WERI-Rb-1 (cell line): ENCODE measurements around the gene DPY19L2.
"Not testable (repeated sequence)": the region's sequence is repeated elsewhere in the genome, so short reads cannot be mapped to it uniquely, and the experiment has no call there.

Source experiments
- DNase-seq: peaks from one replicate; pipeline ENCODE4 v3.0.0-alpha.2; 2020
- H3K27ac ChIP-seq: fragments of 250-450 bp; sonication (Bioruptor Pico); 2 replicates; pipeline ENCODE4 v1.5.1; 2020; ENCODE audit warnings: mild to moderate bottlenecking, moderate library complexity
- H3K27me3 ChIP-seq: fragments of 250-450 bp; sonication (Bioruptor Pico); 2 replicates; pipeline ENCODE4 v1.5.1; 2021; ENCODE audit warnings: mild to moderate bottlenecking, low read depth, moderate library complexity; ENCODE audit not compliant: insufficient read depth, severe bottlenecking
- H3K36me3 ChIP-seq: fragments of 250-450 bp; sonication (Bioruptor Pico); 2 replicates; pipeline ENCODE4 v1.5.1; 2020; ENCODE audit warnings: mild to moderate bottlenecking, moderate library complexity
- H3K4me3 ChIP-seq: 2 replicates; pipeline ENCODE4 v1.5.1; 2011; ENCODE audit warnings: low read depth, mild to moderate bottlenecking, control low read depth, low read length
- H3K9me3 ChIP-seq: fragments of 250-450 bp; sonication (Bioruptor Pico); 2 replicates; pipeline ENCODE4 v1.5.1; 2021; ENCODE audit warnings: mild to moderate bottlenecking, moderate library complexity; ENCODE audit not compliant: severe bottlenecking
- TF ChIP-seq, protein P1 (sequence below): IDR thresholded peaks from 2 replicates; pipeline ENCODE4 v1.5.1; 2011; ENCODE audit warnings: low read depth, mild to moderate bottlenecking, control low read depth, inconsistent platforms, low read length

DPY19L2 gene

DNA sequence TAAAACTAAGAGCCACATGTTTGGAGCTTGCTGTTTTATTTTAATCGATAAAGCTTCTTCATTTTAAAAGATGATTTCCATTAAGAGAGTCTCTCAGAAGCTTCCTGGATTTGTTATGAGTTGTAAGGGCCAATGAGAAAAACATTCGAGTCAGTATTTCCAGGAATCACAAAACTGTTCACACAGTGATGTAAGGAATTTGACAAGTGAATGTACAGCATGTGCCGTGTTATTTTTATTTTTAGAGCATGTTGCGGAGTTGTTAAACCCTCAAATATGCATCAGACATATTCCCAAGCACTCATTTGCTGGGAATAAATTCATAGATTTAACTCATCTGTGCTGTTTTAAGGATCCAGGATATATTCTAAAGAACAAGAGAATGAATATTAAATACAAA, 129.6 kb downstream of the DPY19L2 start:
- not testable (repeated sequence) for H3K4me3 ChIP-seq, H3K27ac ChIP-seq, H3K9me3 ChIP-seq, H3K36me3 ChIP-seq, DNase-seq, H3K27me3 ChIP-seq

DNA sequence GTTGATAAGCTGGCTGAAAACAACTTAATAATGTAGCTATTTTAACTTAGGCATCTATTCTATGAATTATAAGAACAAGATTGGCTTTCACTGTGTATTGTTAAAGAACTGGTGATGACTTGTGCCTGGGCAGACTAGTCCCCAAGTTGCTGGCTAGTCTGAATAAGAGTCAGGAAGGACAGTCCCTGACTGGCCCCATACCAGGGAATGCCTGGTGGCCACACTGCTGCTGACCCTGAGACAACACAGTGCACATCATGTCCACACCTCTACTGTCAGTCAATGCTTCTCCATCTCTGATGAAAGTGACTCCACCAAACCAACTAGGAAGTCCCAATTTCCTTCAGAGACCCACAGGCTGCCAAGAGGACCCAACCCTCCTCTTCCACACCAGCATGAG, 130.5 kb downstream of the DPY19L2 start:
- not testable (repeated sequence) for H3K4me3 ChIP-seq, H3K27ac ChIP-seq, H3K27me3 ChIP-seq, H3K36me3 ChIP-seq, H3K9me3 ChIP-seq, DNase-seq

DNA sequence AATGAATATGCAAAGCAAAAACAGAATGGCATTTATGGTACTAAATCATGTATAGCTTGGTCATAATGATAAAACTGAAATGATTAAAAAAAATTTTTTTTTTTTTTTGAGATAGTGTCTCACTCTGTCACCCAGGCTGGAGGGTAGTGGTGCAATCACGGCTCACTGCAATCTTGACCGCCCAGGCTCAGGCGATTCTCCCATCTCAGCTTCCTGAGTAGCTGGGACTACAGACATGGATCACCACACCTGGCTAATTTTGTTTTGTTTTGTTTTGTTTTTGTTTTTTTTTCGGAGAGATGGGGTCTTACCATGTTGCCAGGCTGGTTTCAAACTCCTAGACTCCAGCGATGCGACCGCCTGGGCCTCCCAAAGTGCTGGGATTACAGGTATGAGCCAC, 138.7 kb downstream of the DPY19L2 start:
- H3K27me3 ChIP-seq, H3K4me3 ChIP-seq, H3K9me3 ChIP-seq, H3K36me3 ChIP-seq, DNase-seq, H3K27ac ChIP-seq: not testable (repeated sequence)

DNA sequence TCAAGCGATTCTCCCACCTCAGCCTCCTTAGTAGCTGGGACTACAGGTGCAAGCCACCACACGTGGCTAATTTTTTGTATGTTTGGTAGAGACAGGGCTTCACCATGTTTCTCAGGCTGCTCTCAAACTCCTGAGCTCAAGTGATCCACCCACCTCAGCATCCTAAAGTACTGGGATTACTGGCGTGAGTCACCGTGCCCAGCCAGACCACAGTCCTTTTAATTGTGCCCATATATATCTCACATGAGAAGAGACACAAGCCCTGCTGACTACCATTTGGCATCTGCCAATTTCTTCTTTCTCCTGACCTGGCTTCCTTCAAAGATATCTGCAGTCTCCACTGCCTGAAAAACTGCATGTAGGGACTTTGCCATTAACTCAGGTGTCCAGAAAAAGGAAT, 142.5 kb downstream of the DPY19L2 start:
- H3K36me3 ChIP-seq, result no peaks in the 10 kb centered on the region
- TF ChIP-seq, protein P1, sequence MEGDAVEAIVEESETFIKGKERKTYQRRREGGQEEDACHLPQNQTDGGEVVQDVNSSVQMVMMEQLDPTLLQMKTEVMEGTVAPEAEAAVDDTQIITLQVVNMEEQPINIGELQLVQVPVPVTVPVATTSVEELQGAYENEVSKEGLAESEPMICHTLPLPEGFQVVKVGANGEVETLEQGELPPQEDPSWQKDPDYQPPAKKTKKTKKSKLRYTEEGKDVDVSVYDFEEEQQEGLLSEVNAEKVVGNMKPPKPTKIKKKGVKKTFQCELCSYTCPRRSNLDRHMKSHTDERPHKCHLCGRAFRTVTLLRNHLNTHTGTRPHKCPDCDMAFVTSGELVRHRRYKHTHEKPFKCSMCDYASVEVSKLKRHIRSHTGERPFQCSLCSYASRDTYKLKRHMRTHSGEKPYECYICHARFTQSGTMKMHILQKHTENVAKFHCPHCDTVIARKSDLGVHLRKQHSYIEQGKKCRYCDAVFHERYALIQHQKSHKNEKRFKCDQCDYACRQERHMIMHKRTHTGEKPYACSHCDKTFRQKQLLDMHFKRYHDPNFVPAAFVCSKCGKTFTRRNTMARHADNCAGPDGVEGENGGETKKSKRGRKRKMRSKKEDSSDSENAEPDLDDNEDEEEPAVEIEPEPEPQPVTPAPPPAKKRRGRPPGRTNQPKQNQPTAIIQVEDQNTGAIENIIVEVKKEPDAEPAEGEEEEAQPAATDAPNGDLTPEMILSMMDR, result no peak
- H3K9me3 ChIP-seq, result peaks cover 2% of the 10 kb centered on the region
- H3K27ac ChIP-seq, result no peak overlapping the region
- no peaks in the 10 kb centered on the region for H3K27me3 ChIP-seq
- no peak for DNase-seq
- no peak overlapping the region for H3K4me3 ChIP-seq

DNA sequence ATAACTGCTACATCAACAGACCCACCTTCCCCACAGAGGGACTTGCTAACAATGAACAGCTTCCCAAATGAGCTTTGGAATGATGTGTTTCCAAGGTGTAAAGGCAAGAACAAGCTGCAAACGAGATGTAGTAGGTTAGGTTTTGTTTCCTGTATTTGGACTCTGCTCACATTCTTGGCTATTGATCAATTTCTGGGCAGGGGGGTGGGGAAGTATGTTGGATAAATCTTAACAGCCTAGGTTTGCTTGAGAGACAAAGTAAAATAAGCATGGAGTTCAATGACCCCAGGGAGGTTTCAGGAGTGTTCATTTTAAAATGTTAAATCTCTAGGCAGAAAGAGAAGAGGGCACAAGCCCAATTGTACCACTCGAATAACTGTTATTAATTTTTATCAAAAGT, 146.6 kb downstream of the DPY19L2 start:
- TF ChIP-seq, protein P1, result no peak
- Histone ChIP-seq H3K9me3 (no peaks in the 10 kb centered on the region), H3K27ac (no peak overlapping the region), H3K27me3 (no peaks in the 10 kb centered on the region), H3K36me3 (no peaks in the 10 kb centered on the region), H3K4me3 (no peak overlapping the region)
- no peak for DNase-seq
